H4 (cell line): ENCODE data around the gene GOLGA6L9. TPM values are rescaled to one million over a fixed set of nuclear protein-coding genes. Genes with fewer than 3 reads are reported as not detected.
A peak's percentile ranks its signal among the peaks of the same experiment; 100 is the strongest.
"Not testable (repeated sequence)": the region's sequence is repeated elsewhere in the genome, so short reads cannot be mapped to it uniquely, and the experiment has no call there.

Experiments
- DNase-seq: peaks from one replicate; pipeline ENCODE4 v3.0.0-alpha.2; 2015; ENCODE audit warnings: low spot score
- total RNA-seq: library from RNA; depleted of rRNA; stranded (reverse); fragments of >200 nt; shearing (Covaris generic); gene quantifications from 2 replicates; pipeline ENCODE4 v1.2.3, GENCODE V29; 2014; rRNA removed

Gene GOLGA6L9
- total RNA-seq, 1 experiment from 2014 or later, result 0.75 TPM

GRCh38 chr15:82468205-82468604 is 38.6 kb downstream of the GOLGA6L9 start:
- DNase-seq, result not testable (repeated sequence)

GRCh38 chr15:82469381-82469780 is 39.8 kb downstream of the GOLGA6L9 start:
- not testable (repeated sequence) for DNase-seq

GRCh38 chr15:82472269-82472982 is 42.8 kb downstream of the GOLGA6L9 start:
- DNase-seq, result peak; percentile 2

- not testable (repeated sequence) for DNase-seq
These were observed 45.1 kb downstream of the GOLGA6L9 start for GRCh38 chr15:82474596-82475325.

- peak; percentile 3 for DNase-seq
These were observed 45.8 kb downstream of the GOLGA6L9 start for GRCh38 chr15:82475345-82475967.

GRCh38 chr15:82476697-82477342 is 47.2 kb downstream of the GOLGA6L9 start:
- peak; percentile 1 for DNase-seq

- DNase-seq, result not testable (repeated sequence)
These were observed 47.9 kb downstream of the GOLGA6L9 start for GRCh38 chr15:82477343-82478057.

Other genes starting within 250 kb of the GOLGA6L9 start
- gene EFL1, start 167.1 kb upstream of the GOLGA6L9 start, total RNA-seq, result 9.7 and 10.5 TPM in 2 replicates
- gene SAXO2, start 167.0 kb upstream of the GOLGA6L9 start, total RNA-seq, result 0.58 and 0.68 TPM in 2 replicates
- gene GOLGA6L10, start 80.3 kb upstream of the GOLGA6L9 start, total RNA-seq, result 0.56 TPM in 1 of 2 replicates, not detected in the other
- 3,004 and 3,097 TPM in 2 replicates for gene RPS17, start 110.6 kb downstream of the GOLGA6L9 start, total RNA-seq
- 5.2 and 6.6 TPM in 2 replicates for gene CPEB1, start 217.5 kb downstream of the GOLGA6L9 start, total RNA-seq